ENCODE measurements around the gene RAD51B.

DNA sequence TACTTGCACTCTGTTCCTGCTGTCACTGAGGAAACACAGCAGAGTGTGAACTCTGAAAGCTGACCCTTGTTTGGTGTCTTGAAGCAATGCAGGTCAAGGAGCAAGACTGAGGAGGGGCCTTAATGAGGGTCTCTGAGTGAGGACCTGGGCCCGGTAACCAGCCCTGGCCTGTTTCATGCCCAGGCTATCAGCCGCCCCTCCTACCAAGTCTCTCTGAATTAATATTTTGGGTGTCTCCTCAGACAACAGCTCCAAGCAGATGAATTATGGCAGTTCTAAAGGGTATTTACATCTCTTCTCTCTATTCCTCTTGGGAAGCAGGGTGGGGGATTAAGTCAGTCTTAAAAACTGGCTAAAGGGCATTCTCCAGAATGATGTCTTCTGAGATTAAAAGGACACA lies 578.8 kb downstream of the RAD51B start:
- TF ChIP-seq POLR2A (IDR thresholded peaks at IDR 0.05) (no peak), CTCF (IDR thresholded peaks at IDR 0.05) (no peak)
